HepG2 (cell line): Measurements from ENCODE around the gene KANK3. TPM values are rescaled to one million over a fixed set of nuclear protein-coding genes. Genes with fewer than 3 reads are reported as not detected.
A peak's percentile ranks its signal among the peaks of the same experiment; 100 is the strongest.

Experiments
- CSRNP1 ChIP-seq: sonication (generic); formaldehyde crosslinking; IDR thresholded peaks from 2 replicates; pipeline ENCODE4 v1.8.1; 2023; ENCODE audit warnings: mild to moderate bottlenecking, missing genetic modification reagents
- HBP1 ChIP-seq: IDR thresholded peaks from 2 replicates; pipeline ENCODE4 v1.6.1; 2016; ENCODE audit warnings: low read depth, control low read depth
- HNRNPLL ChIP-seq: fragments of 200-400 bp; formaldehyde crosslinking; IDR thresholded peaks from 2 replicates; pipeline ENCODE4 v1.6.1; 2017; ENCODE audit warnings: mild to moderate bottlenecking, low read depth, low read length; ENCODE audit not compliant: poor library complexity, severe bottlenecking
- KDM5A ChIP-seq: fragments of 200-600 bp; sonication (generic); IDR thresholded peaks from 2 replicates; pipeline ENCODE4 v1.7.0; 2018; ENCODE audit warnings: antibody characterized with exemption, mild to moderate bottlenecking, low read length, borderline replicate concordance
- PPARG ChIP-seq: conservative IDR thresholded peaks from 2 replicates; pipeline ENCODE4 v1.6.1; 2016; ENCODE audit warnings: missing biosample characterization, missing genetic modification reagents
- RAD51 ChIP-seq: fragments of 450-650 bp; IDR thresholded peaks from 2 replicates; pipeline ENCODE4 v1.6.1; 2016; ENCODE audit warnings: borderline replicate concordance
- SIX4 ChIP-seq: sonication (generic); formaldehyde crosslinking; IDR thresholded peaks from 2 replicates; pipeline ENCODE4 v1.4.0; 2020; ENCODE audit warnings: missing genetic modification reagents
- TBP ChIP-seq: sonication (generic); formaldehyde crosslinking; IDR thresholded peaks from 2 replicates; pipeline ENCODE4 v1.5.0; 2020; ENCODE audit warnings: missing genetic modification reagents
- TRIM24 ChIP-seq: sonication (generic); formaldehyde crosslinking; IDR thresholded peaks from 2 replicates; pipeline ENCODE4 v1.8.0; 2022; ENCODE audit warnings: mild to moderate bottlenecking, missing genetic modification reagents
- ZMYM3 ChIP-seq: sonication (generic); formaldehyde crosslinking; IDR thresholded peaks from 2 replicates; pipeline ENCODE4 v1.5.1; 2020; ENCODE audit warnings: mild to moderate bottlenecking, missing genetic modification reagents
- ZNF501 ChIP-seq: sonication (generic); formaldehyde crosslinking; IDR thresholded peaks from 2 replicates; pipeline ENCODE4 v1.5.1; 2020; ENCODE audit warnings: mild to moderate bottlenecking, moderate library complexity, missing genetic modification reagents
- ZNF550 ChIP-seq: sonication (generic); formaldehyde crosslinking; IDR thresholded peaks from 2 replicates; pipeline ENCODE4 v1.4.0; 2020; ENCODE audit warnings: mild to moderate bottlenecking, missing genetic modification reagents, borderline replicate concordance
- ZNF629 ChIP-seq: sonication (generic); formaldehyde crosslinking; conservative IDR thresholded peaks from 2 replicates; pipeline ENCODE4 v1.5.0; 2020; ENCODE audit warnings: missing genetic modification reagents
- ZNF772 ChIP-seq: sonication (generic); formaldehyde crosslinking; IDR thresholded peaks from 2 replicates; pipeline ENCODE4 v1.5.0; 2020; ENCODE audit warnings: mild to moderate bottlenecking, missing genetic modification reagents
- polyA plus RNA-seq, 8 experiments: library from polyadenylated mRNA; depleted of rRNA in 3 of 8; stranded (reverse) in 7 of 8; unstranded in 1 of 8; fragments of >200 nt; fragmentation: Illumina TruSeq in 4 of 8; extraction: Trizol in 4 of 8; gene quantifications; 2 replicates each; pipeline versions ENCODE4 v1.2.1 to v1.2.3, GENCODE V29; 2011 to 2016; ENCODE audit warnings: low read depth in 4 of 8, missing spikeins in 1 of 8, mixed read lengths in 1 of 8; ENCODE audit not compliant: insufficient read depth in 1 of 8
- total RNA-seq, 5 experiments: library from RNA; depleted of rRNA; stranded (reverse); fragments of >200 nt; fragmentation: Illumina TruSeq; extraction: Trizol; gene quantifications; 2 replicates each; pipeline ENCODE4 v1.2.3, GENCODE V29; 2016; ENCODE audit warnings: low read depth in 1 of 5

The KANK3 gene
- total and polyA plus RNA-seq, 2 of the 13 experiments (the other 11 are each of a cell fraction or from before 2014, with no cell fraction given): 0.15 to 0.20 TPM

- no peak for TF ChIP-seq SIX4
- TF ChIP-seq ZNF501 (CRISPR knock-in tag): 0 out of 2 replicates have a peak, but pooled peaks have one; percentile 2
- TF ChIP-seq RAD51: no peak
- TF ChIP-seq CSRNP1 (CRISPR knock-in tag): no peak
- no peak for TF ChIP-seq HBP1 (CRISPR knock-in tag)
- TF ChIP-seq TRIM24 (CRISPR knock-in tag): no peak
- no peak for TF ChIP-seq KDM5A
- TF ChIP-seq ZNF550: no peak
- peak; percentile 59 for TF ChIP-seq ZMYM3
- TF ChIP-seq ZNF629: no peak
- no peak for TF ChIP-seq TBP
- TF ChIP-seq HNRNPLL: no peak
- no peak for TF ChIP-seq PPARG (CRISPR knock-in tag)
- TF ChIP-seq ZNF772 (CRISPR knock-in tag): no peak
- TF ChIP-seq, all 625 proteins: peak for 3
Observed at GRCh38 chr19:8343483-8343844, 402 bp upstream of the KANK3 start (continued).
